OCI-LY1 (cell line): ENCODE results near the gene TREML4.

Source experiments
- H2AFZ ChIP-seq: fragments of 200-600 bp; sonication (generic), shearing (Covaris generic); 2 replicates; pipeline ENCODE4 v1.6.0; 2014; ENCODE audit warnings: antibody characterized with exemption, mild to moderate bottlenecking, low read length
- H3F3A ChIP-seq: fragments of 200-600 bp; sonication (generic), shearing (Covaris generic); 2 replicates; pipeline ENCODE4 v1.6.0; 2014; ENCODE audit warnings: mild to moderate bottlenecking, antibody characterized with exemption, low read length, moderate library complexity; ENCODE audit not compliant: insufficient read depth
- H3K27ac ChIP-seq: fragments of 200-600 bp; sonication (generic); 2 replicates; pipeline ENCODE4 v1.5.1; 2014; ENCODE audit warnings: low read length, mixed run types, mild to moderate bottlenecking, low read depth; ENCODE audit not compliant: poor library complexity, severe bottlenecking
- H3K27me3 ChIP-seq: fragments of 200-600 bp; sonication (generic); 2 replicates; pipeline ENCODE4 v1.6.0; 2014; ENCODE audit warnings: antibody characterized with exemption, mild to moderate bottlenecking, low read length, moderate library complexity; ENCODE audit not compliant: insufficient read depth
- H3K36me3 ChIP-seq: fragments of 200-600 bp; sonication (generic); 2 replicates; pipeline ENCODE4 v1.6.1; 2014; ENCODE audit warnings: mild to moderate bottlenecking, antibody characterized with exemption, low read length, moderate library complexity, mixed read lengths; ENCODE audit not compliant: insufficient read depth
- H3K4me1 ChIP-seq: fragments of 200-600 bp; sonication (generic); 2 replicates; pipeline ENCODE4 v1.5.1; 2014; ENCODE audit warnings: mild to moderate bottlenecking, low read length, moderate library complexity; ENCODE audit not compliant: insufficient read depth, severe bottlenecking
- H3K4me2 ChIP-seq: fragments of 200-600 bp; sonication (generic), shearing (Covaris generic); 2 replicates; pipeline ENCODE4 v1.6.1; 2014; ENCODE audit warnings: low read length
- H3K4me3 ChIP-seq: fragments of 200-600 bp; sonication (generic); 2 replicates; pipeline ENCODE4 v1.5.1; 2014; ENCODE audit warnings: low read length, low read depth, mild to moderate bottlenecking, mixed read lengths; ENCODE audit not compliant: poor library complexity, severe bottlenecking
- H3K79me2 ChIP-seq: fragments of 200-600 bp; shearing (Covaris generic); 2 replicates; pipeline ENCODE4 v1.6.1; 2016; ENCODE audit warnings: mixed run types, low read length, mixed read lengths; ENCODE audit not compliant: insufficient read depth
- H3K9ac ChIP-seq: fragments of 200-600 bp; sonication (generic), shearing (Covaris generic); 2 replicates; pipeline ENCODE4 v1.6.1; 2014; ENCODE audit warnings: mild to moderate bottlenecking, low read length, mixed read lengths
- H3K9me2 ChIP-seq: fragments of 200-600 bp; sonication (generic), shearing (Covaris generic); 2 replicates; pipeline ENCODE4 v1.6.1; 2014; ENCODE audit warnings: low read depth, mild to moderate bottlenecking, low read length, mixed read lengths
- H3K9me3 ChIP-seq: fragments of 200-600 bp; shearing (Covaris generic); 2 replicates; pipeline ENCODE4 v1.6.1; 2014; ENCODE audit warnings: low read length, mixed read lengths
- H4K20me1 ChIP-seq: fragments of 200-600 bp; sonication (generic), shearing (Covaris generic); 2 replicates; pipeline ENCODE4 v1.6.0; 2016; ENCODE audit warnings: mild to moderate bottlenecking, low read length; ENCODE audit not compliant: insufficient read depth
- CTCF ChIP-seq: fragments of 200-600 bp; sonication (generic), shearing (Covaris generic); IDR thresholded peaks from 2 replicates; pipeline ENCODE4 v1.5.1; 2017; ENCODE audit warnings: mild to moderate bottlenecking, antibody characterized with exemption, low read length, moderate library complexity, mixed read lengths
- EZH2 ChIP-seq: fragments of 200-600 bp; sonication (generic), shearing (Covaris generic); IDR thresholded peaks from 2 replicates; pipeline ENCODE4 v1.8.0; 2017; ENCODE audit warnings: borderline replicate concordance, mixed run types, mild to moderate bottlenecking, antibody characterized with exemption, low read length, moderate library complexity, mixed read lengths

TREML4 gene

DNA sequence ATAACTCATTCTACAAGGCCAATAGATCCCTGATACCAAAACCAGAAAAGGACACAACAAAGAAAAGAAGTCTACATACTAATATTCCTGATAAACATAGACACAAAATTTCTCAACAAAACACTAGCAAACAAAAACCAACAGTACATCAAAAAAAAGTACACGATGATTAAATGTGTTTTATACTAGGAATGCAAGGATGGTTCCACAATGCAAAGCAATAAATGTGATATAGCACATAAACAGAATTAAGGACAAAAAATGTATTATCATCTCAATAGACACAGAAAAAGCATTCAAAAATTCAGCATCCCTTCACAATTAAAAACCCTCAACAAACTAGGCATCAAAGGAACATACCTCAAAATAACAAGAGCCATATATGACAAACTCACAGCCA lies 35.1 kb downstream of the TREML4 start:
- H3K27me3 ChIP-seq = no peaks in the 10 kb centered on the region
- H3K79me2 ChIP-seq = no peaks in the 10 kb centered on the region
- no peaks in the 10 kb centered on the region for H3K9me3 ChIP-seq
- no peak overlapping the region for H2AFZ ChIP-seq
- no peaks in the 10 kb centered on the region for H3K36me3 ChIP-seq
- H3K27ac ChIP-seq = no peak overlapping the region
- H3K4me2 ChIP-seq = no peak overlapping the region
- H3K4me1 ChIP-seq = no peaks in the 10 kb centered on the region
- no peaks in the 10 kb centered on the region for H3K9me2 ChIP-seq
- no peak overlapping the region for H3K4me3 ChIP-seq
- no peak for TF ChIP-seq EZH2
- no peak overlapping the region for H3K9ac ChIP-seq
- H4K20me1 ChIP-seq = no peaks in the 10 kb centered on the region
- no peaks in the 10 kb centered on the region for H3F3A ChIP-seq

- H3K9me2 ChIP-seq = no peaks in the 10 kb centered on the region
- H3K36me3 ChIP-seq = no peaks in the 10 kb centered on the region
- H3F3A ChIP-seq = no peaks in the 10 kb centered on the region
- no peak overlapping the region for H3K4me3 ChIP-seq
- H3K4me1 ChIP-seq = no peaks in the 10 kb centered on the region
- TF ChIP-seq CTCF = no peak
- no peak for TF ChIP-seq EZH2
- H3K79me2 ChIP-seq = no peaks in the 10 kb centered on the region
- no peak overlapping the region for H3K9ac ChIP-seq
- no peak overlapping the region for H3K27ac ChIP-seq
- no peak overlapping the region for H3K4me2 ChIP-seq
- H4K20me1 ChIP-seq = no peaks in the 10 kb centered on the region
- H3K27me3 ChIP-seq = no peaks in the 10 kb centered on the region
- no peaks in the 10 kb centered on the region for H3K9me3 ChIP-seq
- H2AFZ ChIP-seq = no peak overlapping the region
These were observed 38.4 kb downstream of the TREML4 start for GRCh38 chr6:41266541-41266940.

- H3K9me2 ChIP-seq = no peaks in the 10 kb centered on the region
- no peaks in the 10 kb centered on the region for H3K4me1 ChIP-seq
- H2AFZ ChIP-seq = no peak overlapping the region
- H3K9ac ChIP-seq = no peak overlapping the region
- H3F3A ChIP-seq = no peaks in the 10 kb centered on the region
- H3K36me3 ChIP-seq = no peaks in the 10 kb centered on the region
- H3K79me2 ChIP-seq = no peaks in the 10 kb centered on the region
- no peaks in the 10 kb centered on the region for H4K20me1 ChIP-seq
- no peak overlapping the region for H3K4me2 ChIP-seq
- no peak overlapping the region for H3K27ac ChIP-seq
- H3K27me3 ChIP-seq = no peaks in the 10 kb centered on the region; the same call in 1 of the 2 replicates
- no peak overlapping the region for H3K4me3 ChIP-seq
- no peak for TF ChIP-seq EZH2
- TF ChIP-seq CTCF = no peak
- no peaks in the 10 kb centered on the region for H3K9me3 ChIP-seq
These were observed 40.3 kb downstream of the TREML4 start for GRCh38 chr6:41268478-41268877.

GRCh38 chr6:41269166-41269565 lies 41.0 kb downstream of the TREML4 start:
- no peak overlapping the region for H3K4me2 ChIP-seq
- no peak overlapping the region for H3K4me3 ChIP-seq
- no peak for TF ChIP-seq EZH2
- no peak for TF ChIP-seq CTCF
- no peak overlapping the region for H3K27ac ChIP-seq
- no peaks in the 10 kb centered on the region for H3K9me3 ChIP-seq
- H3F3A ChIP-seq = no peaks in the 10 kb centered on the region
- H3K79me2 ChIP-seq = no peaks in the 10 kb centered on the region
- no peak overlapping the region for H2AFZ ChIP-seq
- H4K20me1 ChIP-seq = no peaks in the 10 kb centered on the region
- no peaks in the 10 kb centered on the region for H3K9me2 ChIP-seq
- H3K9ac ChIP-seq = no peak overlapping the region
- no peaks in the 10 kb centered on the region; the same call in 1 of the 2 replicates for H3K27me3 ChIP-seq
- H3K36me3 ChIP-seq = no peaks in the 10 kb centered on the region
- no peaks in the 10 kb centered on the region for H3K4me1 ChIP-seq
